RWPE1 (cell line): ENCODE results near the gene ACP3.
A peak's percentile ranks its signal among the peaks of the same experiment; 100 is the strongest.

Source experiments
- CTCF ChIA-PET: fragments of 350-600 bp; sonication (Branson Sonifier 250); formaldehyde crosslinking; extraction: SDS; loops from one replicate; lab custom pipeline; 2021; lab: Yijun Ruan, JAX
- POLR2A ChIA-PET: fragments of 400-600 bp; formaldehyde crosslinking; extraction: SDS; loops from one replicate; lab custom pipeline; 2020; ENCODE audit warnings: antibody characterized with exemption; ENCODE audit not compliant: low non-redundant PET; lab: Yijun Ruan, JAX
- DNase-seq: peaks from one replicate; pipeline ENCODE4 v3.0.0; 2012; ENCODE audit warnings: low spot score
- H3K27ac ChIP-seq: fragments of 450-650 bp; 2 replicates; pipeline ENCODE4 v1.5.1; 2017
- CTCF ChIP-seq: fragments of 450-650 bp; conservative IDR thresholded peaks from 2 replicates; pipeline ENCODE4 v1.5.1; 2017; ENCODE audit warnings: low read depth, mild to moderate bottlenecking

ACP3 gene

GRCh38 chr3:132317229-132317948, at the start of gene ACP3:
Gene ACP3, plus strand, starts transcription at chr3:132317407. Its CDS starts 50 bp downstream, at chr3:132317457.
- peak; percentile 61 for DNase-seq
- POLR2A ChIA-PET = no interaction called here
- peak within 1 kb of the TSS; percentile 69 for H3K27ac ChIP-seq
- no peak for TF ChIP-seq CTCF
- CTCF ChIA-PET = interaction anchor here (0.5 to 0.6 kb wide), 2 partner anchors 35 to 750 kb away, joined by 3 to 4 read pairs; no protein-coding TSS in a partner anchor

GRCh38 chr3:132268956-132269355, 48.3 kb upstream of the ACP3 start:
- ChIA-PET POLR2A (no interaction called here), CTCF (interaction anchor here (0.6 to 0.9 kb wide), 3 partner anchors 10 to 138 kb away, joined by 3 read pairs; no protein-coding TSS in a partner anchor)
- TF ChIP-seq CTCF = no peak; the same call in 1 of the 2 replicates
- no peak overlapping the region for H3K27ac ChIP-seq
- no peak for DNase-seq

- ChIA-PET CTCF (no interaction called here), POLR2A (no interaction called here)
- no peak for DNase-seq
- no peak for TF ChIP-seq CTCF
- no peak overlapping the region for H3K27ac ChIP-seq
Measured at GRCh38 chr3:132273036-132273435, 44.2 kb upstream of the ACP3 start.

- H3K27ac ChIP-seq = no peak overlapping the region
- DNase-seq = no peak
- no peak for TF ChIP-seq CTCF
- POLR2A ChIA-PET = no interaction called here
- CTCF ChIA-PET = no interaction called here
Measured at GRCh38 chr3:132276228-132276906, 40.8 kb upstream of the ACP3 start.

GRCh38 chr3:132279030-132279429, 38.2 kb upstream of the ACP3 start:
- POLR2A ChIA-PET = no interaction called here
- DNase-seq = no peak
- CTCF ChIA-PET = interaction anchor here (1.4 kb wide), 1 partner anchor 10 kb away, joined by 3 read pairs; no protein-coding TSS in a partner anchor
- H3K27ac ChIP-seq = no peak overlapping the region
- TF ChIP-seq CTCF = no peak

- POLR2A ChIA-PET = no interaction called here
Measured at GRCh38 chr3:132283440-132283839, 33.8 kb upstream of the ACP3 start.

More at GRCh38 chr3:132283440-132283839, 33.8 kb upstream of the ACP3 start:
- CTCF ChIA-PET = interaction anchor here (1.2 kb wide), 1 partner anchor 60 kb away, joined by 3 read pairs; no protein-coding TSS in a partner anchor
- no peak overlapping the region for H3K27ac ChIP-seq
- no peak for DNase-seq
- TF ChIP-seq CTCF = no peak
